CD4-positive, alpha-beta T cell treated with Interleukin-10 for 1 hour (primary cell): ENCODE data around the gene TRAPPC5.

Experiments
- DNase-seq: peaks from one replicate; pipeline ENCODE4 v3.0.0-alpha.2; 2020

TRAPPC5 gene

DNA sequence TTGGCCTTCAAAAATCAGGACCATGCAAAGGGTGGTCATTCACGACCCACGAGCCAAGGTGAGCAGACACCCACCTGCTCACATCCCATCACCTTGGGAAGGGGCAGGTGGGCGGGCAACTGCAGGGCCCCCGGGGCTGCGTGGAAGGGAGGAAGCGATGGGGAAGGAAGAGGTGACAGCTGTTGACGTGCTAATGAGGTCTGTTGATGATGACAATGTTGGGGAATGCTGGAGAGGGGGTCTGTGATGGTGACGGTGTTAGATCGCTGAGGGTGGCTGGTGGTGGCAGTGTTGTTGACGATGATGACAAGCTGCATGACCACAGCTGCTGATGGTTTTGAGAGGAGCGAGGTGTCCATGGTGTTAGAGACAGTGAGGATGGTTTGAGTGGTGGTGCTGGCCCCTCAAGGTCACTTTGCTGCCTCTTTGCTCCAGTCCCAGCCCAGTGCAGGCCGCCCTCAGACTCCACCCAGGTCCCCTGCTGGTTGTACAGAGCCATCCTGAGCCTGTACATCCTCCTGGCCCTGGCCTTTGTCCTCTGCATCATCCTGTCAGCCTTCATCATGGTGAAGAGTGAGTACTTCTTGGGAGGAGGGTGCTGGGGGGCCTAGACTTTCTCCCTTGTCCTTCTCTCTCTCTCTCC is 2.8 kb upstream of the TRAPPC5 start:
- no peak for DNase-seq

GRCh38 chr19:7678971-7679751 is 1.5 kb upstream of the TRAPPC5 start:
- DNase-seq = peak; percentile 80

- no peak for DNase-seq
Measured at GRCh38 chr19:7679771-7680605, 645 bp upstream of the TRAPPC5 start.

- peak; percentile 89 for DNase-seq
Measured at GRCh38 chr19:7681340-7682174, 924 bp downstream of the TRAPPC5 start.

- no peak for DNase-seq
Measured at GRCh38 chr19:7682175-7682855, 1.7 kb downstream of the TRAPPC5 start.

- DNase-seq = no peak
Measured at GRCh38 chr19:7685546-7686445, 5.2 kb downstream of the TRAPPC5 start.

- no peak for DNase-seq
Measured at GRCh38 chr19:7687177-7687576, 6.5 kb downstream of the TRAPPC5 start.

DNA sequence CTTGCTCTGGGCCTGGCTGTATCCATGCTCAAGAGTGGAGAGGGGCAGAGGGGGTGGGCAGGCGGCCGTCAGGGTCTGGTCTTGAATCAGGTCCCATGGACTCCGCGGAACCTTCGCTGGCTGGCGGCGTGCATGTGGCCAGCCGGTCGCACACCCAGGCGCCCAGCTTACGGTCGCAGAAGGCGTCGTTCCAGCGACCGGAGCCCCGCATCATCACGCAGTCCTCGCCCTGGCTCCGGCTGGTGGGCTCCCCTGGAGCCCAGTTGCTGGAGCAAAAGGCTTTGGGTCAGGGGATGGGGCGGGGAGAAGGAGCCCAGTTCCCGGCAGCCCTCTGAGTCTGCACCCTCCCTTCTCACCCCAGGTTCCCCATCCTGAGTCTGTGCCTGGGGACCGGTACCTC is 8.5 kb downstream of the TRAPPC5 start:
- no peak for DNase-seq

GRCh38 chr19:7690779-7691258 is 10.2 kb downstream of the TRAPPC5 start:
- peak; percentile 53 for DNase-seq

DNA sequence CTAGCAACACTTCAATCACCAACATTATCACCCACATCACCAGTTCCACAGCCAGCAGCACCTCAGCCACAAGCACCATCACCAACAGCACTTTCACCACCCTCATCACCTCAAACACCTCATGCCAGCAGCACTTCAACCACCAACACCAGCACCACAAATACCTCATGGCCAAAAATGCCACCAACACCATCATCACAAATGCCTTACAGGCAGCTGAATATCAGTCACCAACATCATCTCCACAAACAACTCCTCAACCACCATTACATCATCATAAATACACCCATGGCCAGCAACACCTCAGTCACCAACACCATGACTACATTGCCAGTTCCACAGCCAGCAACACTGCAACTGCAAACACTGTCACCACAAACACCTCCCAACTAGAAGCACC is 10.9 kb downstream of the TRAPPC5 start:
- peak; percentile 52 for DNase-seq

GRCh38 chr19:7692417-7693088 is 11.9 kb downstream of the TRAPPC5 start:
- peak; percentile 48 for DNase-seq

DNA sequence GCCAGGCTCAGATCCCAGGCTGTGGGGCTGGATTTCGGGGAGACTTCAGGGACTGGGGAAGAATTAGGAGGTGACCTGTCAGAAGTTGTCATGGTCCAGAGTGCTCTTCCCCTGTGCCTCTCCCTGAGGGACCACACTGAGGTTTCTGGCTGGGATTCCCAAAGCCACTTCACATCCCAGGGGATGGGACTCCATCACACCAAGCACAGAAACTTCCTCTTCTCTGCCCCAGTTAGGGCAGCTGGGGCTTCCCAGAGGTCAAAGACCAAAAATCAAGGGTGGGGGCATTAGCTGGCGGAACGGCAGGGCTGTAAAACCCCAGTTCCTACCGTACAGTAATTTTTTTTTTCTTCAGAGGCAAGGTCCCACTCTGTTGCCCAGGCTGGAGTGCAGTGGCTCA is 13.9 kb downstream of the TRAPPC5 start:
- no peak for DNase-seq

GRCh38 chr19:7697721-7698287 is 17.2 kb downstream of the TRAPPC5 start:
- no peak for DNase-seq

DNA sequence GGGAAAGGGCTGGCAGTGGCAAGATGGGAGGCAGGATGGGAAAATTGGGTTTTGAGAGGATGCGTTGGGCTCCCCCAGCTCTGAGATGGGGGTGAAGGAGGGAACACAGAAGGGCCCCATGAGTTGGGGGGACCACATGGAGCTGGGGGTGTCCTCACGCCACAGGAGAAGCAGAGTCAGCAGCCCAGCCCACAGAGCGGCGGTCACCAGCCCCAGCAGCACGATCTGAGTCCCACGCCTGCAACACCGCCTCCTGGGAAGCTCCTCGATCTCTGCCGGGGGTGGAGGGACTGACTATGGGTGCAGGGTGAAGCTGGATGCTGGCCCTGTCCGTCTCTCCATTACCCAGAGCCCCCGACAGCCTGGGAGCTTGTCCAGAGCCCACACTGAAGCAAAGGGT is 17.9 kb downstream of the TRAPPC5 start:
- no peak for DNase-seq

GRCh38 chr19:7699003-7699402 is 18.4 kb downstream of the TRAPPC5 start:
- no peak for DNase-seq

DNA sequence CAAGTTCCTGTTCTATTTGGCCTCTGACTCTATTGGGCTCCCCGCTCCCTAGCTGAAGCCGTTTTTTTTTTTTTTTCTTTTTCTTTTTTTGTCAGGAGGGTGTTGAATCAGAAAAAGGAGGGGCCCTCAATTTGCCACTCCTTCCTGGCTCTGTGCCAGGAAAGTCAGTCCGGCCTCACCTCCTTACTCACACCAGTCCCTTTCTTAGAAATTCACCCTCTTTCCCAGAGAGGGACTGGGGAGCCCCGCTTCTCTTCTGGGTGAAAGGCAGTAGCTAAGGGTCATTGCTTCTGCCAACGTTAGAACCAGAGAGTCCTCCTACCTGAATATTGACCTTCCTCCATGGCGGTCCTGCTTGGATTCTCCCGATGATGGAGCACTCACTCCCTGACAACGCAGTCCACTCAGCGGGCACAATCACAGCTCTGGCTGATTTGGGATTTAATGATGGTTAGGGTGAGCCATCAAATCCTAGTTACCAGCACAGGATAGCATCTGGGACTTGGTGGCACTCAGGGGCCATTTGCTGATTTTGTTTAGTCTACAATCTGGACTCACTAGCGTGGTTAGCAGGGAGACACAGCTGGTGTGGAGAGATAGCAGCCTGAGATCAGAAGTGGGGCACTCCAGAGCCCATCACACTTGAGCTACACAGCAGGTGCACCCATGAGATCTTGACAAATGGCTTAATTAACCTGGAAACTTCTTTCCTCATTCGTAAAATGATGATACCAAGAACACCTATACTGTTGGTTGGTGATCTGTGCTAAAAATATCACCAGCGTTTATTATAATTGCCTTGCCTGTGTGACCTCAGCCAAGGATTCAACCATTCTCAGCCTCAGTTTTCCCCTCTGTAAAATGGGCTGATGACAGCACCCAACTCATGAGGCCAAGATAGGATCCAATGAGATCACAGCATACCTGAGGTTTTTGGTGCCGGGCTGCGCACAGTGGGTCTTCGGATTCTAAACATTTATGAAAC is 19.1 kb downstream of the TRAPPC5 start:
- no peak for DNase-seq

- no peak for DNase-seq
Measured at GRCh38 chr19:7701049-7701653, 20.5 kb downstream of the TRAPPC5 start.
